NCI-H2171 (cell line): ENCODE measurements around the gene NOL12.

Source experiments
- DNase-seq: peaks from one replicate; lab custom pipeline; 2025; lab: John Stamatoyannopoulos, UW

Gene NOL12

GRCh38 chr22:37659066-37659896 is 26.9 kb upstream of the NOL12 start:
- peak; percentile 32 for DNase-seq

GRCh38 chr22:37659897-37660708 is 26.0 kb upstream of the NOL12 start:
- DNase-seq, result no peak

GRCh38 chr22:37660709-37661045 is 25.5 kb upstream of the NOL12 start:
- DNase-seq, result no peak

GRCh38 chr22:37661160-37661924 is 24.8 kb upstream of the NOL12 start:
- DNase-seq, result peak; percentile 86

- DNase-seq, result no peak
These were observed 24.1 kb upstream of the NOL12 start for GRCh38 chr22:37662039-37662438.

GRCh38 chr22:37663521-37664140 is 22.5 kb upstream of the NOL12 start:
- DNase-seq, result no peak

GRCh38 chr22:37664249-37665101 is 21.7 kb upstream of the NOL12 start:
- no peak for DNase-seq

GRCh38 chr22:37665487-37665886 is 20.7 kb upstream of the NOL12 start:
- no peak for DNase-seq

- no peak for DNase-seq
These were observed 16.6 kb upstream of the NOL12 start for GRCh38 chr22:37669586-37669985.

- no peak for DNase-seq
These were observed 13.8 kb upstream of the NOL12 start for GRCh38 chr22:37672206-37672919.

- DNase-seq, result no peak
These were observed 13.2 kb upstream of the NOL12 start for GRCh38 chr22:37672920-37673455.

- DNase-seq, result no peak
These were observed 11.9 kb upstream of the NOL12 start for GRCh38 chr22:37674248-37674647.

GRCh38 chr22:37674951-37675929 is 10.9 kb upstream of the NOL12 start, which contains the start of gene LGALS1:
Gene LGALS1, plus strand, starts transcription at chr22:37675636. Its CDS starts 67 bp downstream, at chr22:37675703.
- no peak for DNase-seq

GRCh38 chr22:37675930-37676735 is 10.0 kb upstream of the NOL12 start:
- DNase-seq, result no peak

- DNase-seq, result peak; percentile 18
These were observed 9.2 kb upstream of the NOL12 start for GRCh38 chr22:37676736-37677492.

- no peak for DNase-seq
These were observed 8.6 kb upstream of the NOL12 start for GRCh38 chr22:37677493-37677974.

- DNase-seq, result no peak
These were observed 7.8 kb upstream of the NOL12 start for GRCh38 chr22:37678372-37678771.
